ENCODE results near the gene ERMARD. TPM values are rescaled to one million over a fixed set of nuclear protein-coding genes. Genes with fewer than 3 reads are reported as not detected.

The ERMARD gene
- total RNA-seq, 1 experiment from 2014 or later: 13.6 TPM

DNA sequence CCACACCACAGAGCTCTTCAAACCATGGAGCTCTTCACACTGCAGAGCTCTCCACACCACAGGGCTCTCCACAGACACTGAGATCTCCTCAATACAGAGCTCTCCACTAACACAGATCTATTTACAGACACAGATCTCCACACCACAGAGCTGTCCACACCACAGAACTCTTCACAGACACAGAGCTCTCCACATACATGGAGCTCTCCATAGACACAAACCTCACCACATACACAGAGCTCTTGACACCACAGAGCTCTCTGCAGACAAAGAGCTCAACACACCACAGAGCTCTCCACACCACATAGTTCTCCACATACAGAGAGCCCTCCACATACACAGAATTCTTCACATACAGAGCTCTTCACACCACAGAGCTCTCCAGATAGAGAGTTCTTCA is 53.0 kb downstream of the ERMARD start:
- H3K4me1 Mint-ChIP-seq: peaks cover 19% of the 10 kb centered on the region in 2 experiments
- no peaks in the 10 kb centered on the region; a peak in 2 of 5 replicates for H3K9me3 Mint-ChIP-seq
- no peaks in the 10 kb centered on the region for H3K4me1 ChIP-seq (ENCODE audit: insufficient read depth, low read length)
- H3K4me2 ChIP-seq (ENCODE audit: insufficient read depth, insufficient read length, low read length): no peak overlapping the region
- no peaks in the 10 kb centered on the region for H3K79me2 ChIP-seq (ENCODE audit: insufficient read depth, low read length)
- H2AK5ac ChIP-seq (ENCODE audit: insufficient read length, low read length): no peak overlapping the region
- no peak overlapping the region for H3K23ac ChIP-seq (ENCODE audit: insufficient read length, low read depth, low read length)
- no peak overlapping the region for H3K4me3 Mint-ChIP-seq
- H3K9me3 ChIP-seq (ENCODE audit: control insufficient read depth, low read depth, low read length): no peaks in the 10 kb centered on the region
- H3K27ac Mint-ChIP-seq: no peak overlapping the region; a peak in 1 of 7 replicates
- H3K27ac ChIP-seq (ENCODE audit: insufficient read length, low read depth, low read length): no peak overlapping the region
- H4K91ac ChIP-seq (ENCODE audit: insufficient read length, low read depth, low read length): no peak overlapping the region
- H3K18ac ChIP-seq (ENCODE audit: insufficient read length, low read depth, low read length): no peak overlapping the region
- H3K23me2 ChIP-seq (ENCODE audit: insufficient read length, low read depth, low read length, poor library complexity, severe bottlenecking): no peaks in the 10 kb centered on the region
- no peak overlapping the region for H4K5ac ChIP-seq (ENCODE audit: insufficient read length, low read depth, low read length)
- no peaks in the 10 kb centered on the region for H4K20me1 ChIP-seq (ENCODE audit: control insufficient read depth, insufficient read depth, insufficient read length)
- no peak overlapping the region for H2BK5ac ChIP-seq (ENCODE audit: insufficient read length, low read length)
- TF ChIP-seq, protein P1, sequence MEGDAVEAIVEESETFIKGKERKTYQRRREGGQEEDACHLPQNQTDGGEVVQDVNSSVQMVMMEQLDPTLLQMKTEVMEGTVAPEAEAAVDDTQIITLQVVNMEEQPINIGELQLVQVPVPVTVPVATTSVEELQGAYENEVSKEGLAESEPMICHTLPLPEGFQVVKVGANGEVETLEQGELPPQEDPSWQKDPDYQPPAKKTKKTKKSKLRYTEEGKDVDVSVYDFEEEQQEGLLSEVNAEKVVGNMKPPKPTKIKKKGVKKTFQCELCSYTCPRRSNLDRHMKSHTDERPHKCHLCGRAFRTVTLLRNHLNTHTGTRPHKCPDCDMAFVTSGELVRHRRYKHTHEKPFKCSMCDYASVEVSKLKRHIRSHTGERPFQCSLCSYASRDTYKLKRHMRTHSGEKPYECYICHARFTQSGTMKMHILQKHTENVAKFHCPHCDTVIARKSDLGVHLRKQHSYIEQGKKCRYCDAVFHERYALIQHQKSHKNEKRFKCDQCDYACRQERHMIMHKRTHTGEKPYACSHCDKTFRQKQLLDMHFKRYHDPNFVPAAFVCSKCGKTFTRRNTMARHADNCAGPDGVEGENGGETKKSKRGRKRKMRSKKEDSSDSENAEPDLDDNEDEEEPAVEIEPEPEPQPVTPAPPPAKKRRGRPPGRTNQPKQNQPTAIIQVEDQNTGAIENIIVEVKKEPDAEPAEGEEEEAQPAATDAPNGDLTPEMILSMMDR (conservative IDR thresholded peaks at IDR 0.05): no peak
- no peak overlapping the region for H3K4ac ChIP-seq (ENCODE audit: low read depth, low read length)
- 0 out of 2 replicates have a peak, but pooled peaks cover 2% of the 10 kb centered on the region for H3K27me3 ChIP-seq (ENCODE audit: insufficient read depth, low read length)
- H3K36me3 Mint-ChIP-seq (ENCODE audit: insufficient read depth in 1 of 3, low read depth in 3 of 3): no peaks in the 10 kb centered on the region
- no peak overlapping the region for H2BK12ac ChIP-seq (ENCODE audit: insufficient read length, low read depth, low read length)
- no peak overlapping the region for H2BK120ac ChIP-seq (ENCODE audit: low read depth, low read length, poor library complexity, severe bottlenecking)
- H4K8ac ChIP-seq (replicated peaks; ENCODE audit: insufficient read length, low read depth, low read length): no peak overlapping the region
- DNase-seq: no peak
- no peak overlapping the region for H3K9ac ChIP-seq (ENCODE audit: extremely low read depth, insufficient read length, low read length)
- H3K56ac ChIP-seq (ENCODE audit: insufficient read length, low read depth, low read length): no peak overlapping the region
- H2BK20ac ChIP-seq (ENCODE audit: low read depth, low read length, poor library complexity, severe bottlenecking): no peak overlapping the region
- H2AFZ ChIP-seq (ENCODE audit: low read length): no peak overlapping the region
- no peak overlapping the region for H3T11ph ChIP-seq (ENCODE audit: low read length)
- no peaks in the 10 kb centered on the region for H3K79me1 ChIP-seq (ENCODE audit: insufficient read depth, low read depth, low read length, poor library complexity, severe bottlenecking)
- H3K14ac ChIP-seq (ENCODE audit: insufficient read depth, low read length): no peak overlapping the region
- H3K27me3 Mint-ChIP-seq (ENCODE audit: low read depth): peaks cover 47% of the 10 kb centered on the region
- no peak overlapping the region for H2BK15ac ChIP-seq (ENCODE audit: low read depth, low read length)
